HG03565 (cell line): ENCODE measurements around the gene NINJ1.
A peak's percentile ranks its signal among the peaks of the same experiment; 100 is the strongest.

ENCODE experiments used
- ATAC-seq: cut with Tn5 transposase; IDR thresholded peaks from one replicate; pipeline ENCODE4 v1.9.1; 2021; ENCODE audit warnings: mild to moderate bottlenecking, moderate library complexity; ENCODE audit not compliant: unreplicated experiment

Gene NINJ1, protein sequence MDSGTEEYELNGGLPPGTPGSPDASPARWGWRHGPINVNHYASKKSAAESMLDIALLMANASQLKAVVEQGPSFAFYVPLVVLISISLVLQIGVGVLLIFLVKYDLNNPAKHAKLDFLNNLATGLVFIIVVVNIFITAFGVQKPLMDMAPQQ

DNA sequence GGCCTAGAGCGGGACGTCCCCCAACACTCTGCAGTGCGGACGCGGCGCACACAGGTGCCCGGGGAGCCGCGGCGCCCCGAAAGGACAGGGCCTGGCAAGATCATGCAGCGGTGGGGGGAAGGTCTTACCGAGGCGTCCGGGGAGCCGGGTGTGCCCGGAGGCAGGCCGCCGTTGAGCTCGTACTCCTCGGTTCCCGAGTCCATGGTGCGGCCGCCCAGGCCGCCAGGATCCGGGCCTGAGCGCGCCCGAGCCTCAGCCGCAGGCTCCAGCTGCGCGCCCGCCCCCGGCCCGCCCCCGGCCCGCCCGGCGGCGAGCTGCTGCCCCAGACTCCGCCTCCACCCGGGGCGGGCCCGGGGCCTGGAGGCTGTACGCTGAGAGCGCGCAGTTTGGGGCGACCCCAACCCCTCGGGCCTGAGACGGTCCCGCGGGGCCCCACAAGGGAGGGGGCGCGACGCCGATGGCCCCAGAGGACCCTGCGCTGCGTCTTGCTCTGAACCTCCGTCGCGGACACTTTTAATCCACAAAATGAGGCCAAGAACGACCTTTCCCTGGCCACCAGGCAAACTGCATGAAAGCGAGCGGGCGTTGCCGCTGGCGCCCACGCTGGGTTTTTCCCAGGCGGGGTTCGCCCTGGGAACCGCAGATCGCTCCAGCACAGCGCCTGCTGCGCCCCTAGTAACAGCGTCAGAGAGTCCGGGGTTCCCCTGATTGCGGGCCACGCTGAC, at the start of gene NINJ1:
TSS of gene NINJ1 (minus strand) at position 237 of the 725 bp plus-strand sequence. CDS start at position 203, 34 bp downstream.
- peak; percentile 51 for ATAC-seq

DNA sequence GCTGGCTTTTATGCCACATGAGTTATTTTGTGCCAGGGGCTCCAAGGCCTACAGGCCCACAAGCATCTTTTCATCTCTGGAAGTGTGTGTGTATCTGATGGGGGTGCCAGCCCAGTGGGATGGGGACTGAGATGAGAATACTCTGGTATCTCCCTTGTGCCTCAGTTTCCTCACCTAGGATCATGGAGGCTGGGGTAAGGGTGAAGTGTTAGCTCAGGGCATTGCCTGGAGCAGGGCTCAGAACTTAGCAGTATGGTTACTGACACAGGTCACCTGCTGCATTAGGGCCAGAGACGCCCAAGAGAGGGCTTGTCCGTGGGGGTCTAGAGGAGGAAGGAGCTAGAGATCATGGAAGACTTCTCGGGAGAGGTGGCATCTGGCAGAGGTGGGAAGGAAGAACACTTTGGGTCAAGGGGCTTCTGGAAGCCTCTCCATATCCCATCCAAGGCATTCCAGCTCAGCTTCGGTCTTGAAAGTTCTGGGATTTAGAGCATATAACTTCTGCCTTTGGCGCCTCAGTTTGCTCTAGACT, 49.1 kb upstream of the NINJ1 start:
- ATAC-seq: no peak

DNA sequence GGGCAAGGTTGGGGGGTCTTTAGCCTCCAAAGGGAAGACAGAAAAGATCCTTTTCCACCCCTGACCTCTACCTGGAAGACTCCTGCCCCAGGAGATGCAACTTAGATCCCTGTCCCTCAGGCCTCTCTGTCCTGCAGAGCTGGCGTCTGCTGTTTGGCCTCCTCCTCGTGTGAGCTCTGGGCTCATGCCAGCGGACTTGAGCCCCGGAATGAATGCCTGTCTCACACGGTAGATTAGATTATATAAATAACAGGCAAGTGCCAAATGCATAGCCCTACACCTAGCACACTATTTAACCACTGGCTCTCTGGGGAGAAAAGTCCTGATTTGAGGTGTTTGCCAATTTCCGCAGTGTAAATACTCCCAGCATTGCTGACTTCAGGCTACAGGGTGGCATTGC, 48.5 kb upstream of the NINJ1 start:
- ATAC-seq: no peak

DNA sequence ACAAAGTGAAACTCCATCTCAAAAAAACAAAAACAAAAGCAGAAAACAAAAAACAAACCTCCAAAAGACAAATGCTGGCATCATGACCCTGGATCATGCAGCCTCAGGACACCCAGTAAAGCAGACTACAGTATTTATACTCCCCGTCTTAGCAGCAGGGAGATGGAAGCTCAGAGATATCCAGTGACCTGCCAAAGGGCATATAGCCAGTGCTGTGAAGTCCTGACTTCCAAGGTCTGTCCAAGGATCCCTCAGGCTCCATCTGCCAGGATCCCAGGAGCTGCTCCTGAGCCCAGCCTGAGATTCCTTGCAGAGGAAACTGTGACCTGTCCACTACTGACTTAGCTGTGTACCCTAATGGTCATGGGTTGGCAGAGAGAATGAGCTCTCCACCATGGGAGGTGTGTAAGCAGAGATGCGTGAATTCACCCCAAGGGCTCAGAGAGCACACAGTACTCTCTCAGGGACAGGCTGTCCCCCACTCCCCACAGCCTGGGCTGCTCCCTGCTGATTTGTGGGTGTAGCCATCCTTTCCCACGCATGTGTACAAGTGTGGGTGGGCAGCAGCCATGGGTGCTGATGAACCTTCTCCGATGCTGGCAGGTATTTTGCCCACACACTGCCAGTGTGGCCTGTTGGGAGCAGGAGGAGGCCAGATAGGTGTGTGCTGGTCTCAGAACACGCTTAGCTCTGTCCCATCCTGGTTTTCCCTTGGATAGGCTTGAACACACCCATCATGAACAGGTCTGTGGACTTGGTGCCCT, 47.8 kb upstream of the NINJ1 start:
- ATAC-seq: no peak

DNA sequence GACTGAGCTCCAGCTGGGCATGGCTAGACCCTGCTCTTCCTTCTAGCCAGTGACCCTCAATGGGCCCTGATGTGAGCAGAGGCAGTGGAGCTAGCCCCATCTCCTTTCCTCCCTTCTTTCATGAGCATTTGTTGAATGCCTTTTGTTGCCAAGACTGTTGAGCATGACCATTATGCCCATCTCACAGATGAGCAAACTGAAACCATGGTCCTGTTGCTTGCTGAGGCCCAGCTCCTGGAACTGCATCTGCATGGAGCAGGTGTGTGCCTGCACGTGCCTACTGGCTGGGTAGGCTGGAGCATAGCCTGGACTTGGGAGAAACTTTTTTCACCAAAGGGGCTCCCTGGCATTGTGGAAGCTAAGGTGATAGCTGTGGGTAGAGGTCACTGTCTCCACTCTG, 46.9 kb upstream of the NINJ1 start:
- no peak for ATAC-seq

DNA sequence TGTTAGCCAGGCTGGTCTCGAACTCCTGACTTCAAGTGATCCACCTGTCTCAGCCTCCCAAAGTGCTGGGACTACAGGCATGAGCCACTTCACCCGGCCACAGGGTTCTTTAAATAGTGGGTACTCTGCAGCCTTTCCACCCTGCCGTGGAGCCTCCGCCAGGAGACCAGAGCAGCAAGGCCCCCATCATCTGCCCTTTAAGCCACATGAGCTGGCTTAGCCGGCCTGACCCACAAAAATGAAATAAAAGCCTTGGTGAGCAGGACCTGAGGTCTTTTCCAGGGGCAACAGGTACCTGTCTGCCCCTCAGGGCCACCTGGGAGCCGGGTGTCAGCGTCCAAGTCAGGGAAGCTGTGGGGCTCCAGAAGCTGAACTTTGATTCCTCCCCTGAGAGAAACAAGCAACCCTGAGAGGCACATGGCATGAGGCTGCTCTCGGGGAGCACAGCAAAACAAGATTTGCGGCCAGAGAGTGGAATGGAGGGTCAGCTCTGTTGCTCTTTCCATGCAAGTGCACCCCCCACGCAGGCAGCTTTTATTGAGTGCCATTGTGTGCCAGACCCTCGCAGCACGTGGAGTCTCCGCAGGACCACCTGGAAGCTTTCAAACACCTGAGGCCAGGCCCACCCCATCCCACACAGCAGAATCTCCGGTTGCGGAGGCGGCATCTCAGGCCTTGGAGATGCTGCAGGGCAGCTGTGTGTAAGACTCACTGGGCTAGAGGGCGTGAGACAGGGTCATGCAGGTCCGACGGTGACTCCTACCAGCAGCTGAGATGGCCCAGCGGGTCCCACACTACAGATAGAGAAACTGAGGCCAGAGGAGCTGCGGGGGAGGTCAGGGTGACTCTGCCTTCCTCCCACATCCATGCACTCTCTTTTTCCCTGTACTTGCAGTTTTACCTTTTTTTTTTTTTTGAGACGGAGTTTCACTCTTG, 45.1 kb upstream of the NINJ1 start:
- ATAC-seq: no peak

DNA sequence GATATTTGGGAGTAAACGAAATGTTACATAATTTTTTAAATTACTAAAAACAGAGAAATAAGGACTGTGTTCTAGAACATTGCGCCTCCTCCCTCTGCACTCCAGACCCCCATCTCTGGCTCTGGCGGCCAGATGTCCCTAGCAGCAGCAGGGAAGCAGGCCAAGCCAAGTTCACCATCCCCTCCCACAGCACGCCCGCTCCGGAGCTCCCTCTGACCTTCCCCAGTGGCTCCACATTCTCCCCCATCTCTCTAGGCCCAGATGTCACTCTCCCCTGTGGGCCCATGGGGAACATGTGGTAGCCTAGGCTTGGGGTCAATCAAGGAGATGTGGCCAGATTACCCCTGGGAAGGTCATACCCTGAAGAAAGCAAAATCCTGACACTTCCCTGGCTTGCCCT, 43.6 kb upstream of the NINJ1 start:
- no peak for ATAC-seq

DNA sequence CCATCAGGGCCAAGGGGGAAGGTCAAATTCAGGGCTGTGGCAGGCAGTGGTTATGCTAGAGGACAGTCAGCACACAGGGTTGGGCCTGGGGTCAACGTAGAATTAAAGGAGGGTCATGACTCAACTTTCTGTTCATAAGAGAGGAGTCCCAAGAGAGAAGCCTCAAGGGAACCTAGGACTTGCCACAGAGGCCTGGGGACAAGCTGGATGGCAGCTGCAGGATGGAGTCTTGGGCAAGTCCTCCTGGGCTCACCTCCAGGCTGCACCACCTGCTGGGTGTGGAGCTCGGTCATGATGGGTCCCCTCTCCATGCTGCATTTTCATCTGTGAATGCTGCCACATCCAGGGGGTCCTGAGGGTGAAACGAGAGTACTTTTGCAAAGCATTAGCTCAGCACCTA, 40.9 kb upstream of the NINJ1 start:
- no peak for ATAC-seq

DNA sequence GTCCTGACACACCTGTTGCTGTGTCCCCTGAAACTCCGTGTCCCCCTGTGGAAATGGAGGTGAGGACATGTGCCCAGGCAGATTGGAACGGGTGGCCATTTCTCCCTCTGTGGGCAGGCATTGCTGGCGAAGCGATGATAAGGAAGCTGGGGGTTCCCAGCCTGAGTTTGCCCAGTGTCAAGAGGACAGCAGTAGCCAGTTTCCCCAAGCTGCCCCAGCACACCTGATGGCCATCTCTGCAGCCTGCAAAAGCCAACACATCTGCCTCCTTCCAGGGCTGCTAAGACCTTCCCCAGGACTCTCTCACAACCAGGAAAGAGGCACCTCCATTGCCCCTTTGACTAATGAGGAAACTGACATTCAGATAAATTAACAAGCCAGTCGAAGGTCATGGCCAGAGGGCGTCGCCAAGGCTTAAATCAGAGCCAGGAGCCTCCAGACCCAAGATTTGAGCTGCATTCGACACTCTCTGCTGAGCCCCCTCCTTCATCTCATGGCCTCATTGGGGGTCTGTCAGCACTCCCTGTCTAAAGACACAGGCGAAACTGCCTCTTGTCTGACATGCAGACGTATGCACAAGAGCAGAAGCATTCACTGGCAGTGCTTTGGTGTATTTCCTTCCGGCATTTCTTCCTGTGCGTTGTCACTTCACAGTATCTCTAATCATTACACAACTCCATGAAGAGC, 39.5 kb upstream of the NINJ1 start:
- ATAC-seq: no peak

DNA sequence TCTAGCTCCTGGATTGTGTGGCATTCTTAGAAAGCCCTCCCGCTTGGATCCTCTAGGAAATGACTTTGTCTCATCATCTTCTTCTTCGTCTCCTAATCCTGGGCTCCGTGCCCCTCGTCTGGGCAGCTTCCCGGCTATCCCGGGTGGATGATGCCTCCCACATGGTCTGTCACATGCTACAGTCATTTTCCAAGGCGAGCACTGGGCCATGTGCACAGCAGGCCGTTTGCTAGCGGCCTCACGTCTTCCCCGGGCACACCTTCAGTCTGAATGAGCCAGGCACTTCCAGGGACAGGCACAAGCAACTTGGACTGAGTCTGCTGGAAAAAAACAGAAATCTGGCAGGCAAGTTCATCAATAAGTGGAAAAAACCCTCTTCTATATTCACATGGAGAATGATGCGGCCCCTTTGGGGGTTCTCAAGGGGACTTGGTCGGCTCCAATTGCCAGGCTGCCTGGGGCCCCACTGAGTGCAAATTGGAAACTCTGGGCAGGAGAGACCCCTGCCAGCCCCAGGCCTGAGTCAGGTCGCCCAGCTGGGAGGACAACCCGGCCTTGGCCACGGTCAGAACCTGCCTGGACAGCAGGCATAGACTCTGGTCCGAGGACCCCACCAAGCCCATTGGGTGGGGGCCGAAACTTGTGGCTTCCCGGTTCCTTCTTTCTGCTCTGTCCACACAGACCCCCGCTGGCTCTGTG, 38.8 kb upstream of the NINJ1 start:
- no peak for ATAC-seq

DNA sequence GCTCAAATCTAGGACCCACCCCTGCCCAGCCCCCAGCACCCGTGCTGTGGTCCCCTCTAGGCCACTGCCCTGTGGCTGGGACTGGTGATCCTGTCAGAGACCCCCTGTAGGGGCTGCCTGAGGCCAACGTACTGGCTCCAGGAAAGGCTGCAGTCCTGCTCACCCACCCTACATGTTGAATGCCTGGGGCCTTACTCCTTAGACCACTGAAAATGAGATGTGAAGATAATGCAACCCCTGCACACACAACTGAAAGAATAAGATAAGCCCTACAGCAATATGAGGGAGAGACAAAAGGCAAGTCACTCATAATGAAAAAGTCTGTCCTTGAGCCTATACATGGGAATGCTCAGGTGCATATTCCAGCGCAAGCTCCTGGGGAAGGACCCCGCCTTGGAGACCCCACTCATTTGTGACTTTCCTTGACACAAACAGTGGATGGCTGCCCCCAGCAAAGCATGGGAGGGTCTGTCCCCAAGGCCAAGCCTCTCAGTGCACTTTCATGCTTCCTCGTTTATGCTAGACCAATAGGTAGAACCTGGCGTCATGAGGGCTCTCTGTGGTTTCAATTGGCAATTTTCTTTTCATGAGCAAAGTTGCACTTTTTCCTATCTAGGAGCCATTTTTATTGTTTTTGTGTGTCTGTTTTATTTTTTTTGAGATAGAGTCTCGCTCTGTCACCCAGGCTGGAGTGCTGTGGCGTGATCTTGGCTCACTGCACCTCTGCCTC, 37.4 kb upstream of the NINJ1 start:
- ATAC-seq: no peak

DNA sequence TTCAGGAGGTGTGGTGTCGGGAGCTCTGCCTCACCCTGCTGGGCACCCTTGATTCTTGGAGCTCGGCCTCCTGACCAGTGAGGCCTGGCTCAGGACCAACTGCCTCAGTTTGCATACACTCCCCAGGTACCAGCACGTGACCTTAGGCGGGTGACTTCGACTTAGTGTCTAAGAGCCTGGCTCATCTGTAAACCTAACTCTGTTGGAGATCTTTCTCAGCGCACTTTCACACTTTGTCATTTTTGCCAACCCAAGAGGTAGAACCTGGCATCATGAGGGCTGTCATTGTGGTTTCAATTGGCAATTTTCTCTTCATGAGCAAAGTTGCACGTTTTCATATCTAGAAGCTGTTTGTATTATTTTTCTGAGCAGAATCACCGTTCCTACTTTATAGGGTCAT, 36.5 kb upstream of the NINJ1 start:
- ATAC-seq: no peak

DNA sequence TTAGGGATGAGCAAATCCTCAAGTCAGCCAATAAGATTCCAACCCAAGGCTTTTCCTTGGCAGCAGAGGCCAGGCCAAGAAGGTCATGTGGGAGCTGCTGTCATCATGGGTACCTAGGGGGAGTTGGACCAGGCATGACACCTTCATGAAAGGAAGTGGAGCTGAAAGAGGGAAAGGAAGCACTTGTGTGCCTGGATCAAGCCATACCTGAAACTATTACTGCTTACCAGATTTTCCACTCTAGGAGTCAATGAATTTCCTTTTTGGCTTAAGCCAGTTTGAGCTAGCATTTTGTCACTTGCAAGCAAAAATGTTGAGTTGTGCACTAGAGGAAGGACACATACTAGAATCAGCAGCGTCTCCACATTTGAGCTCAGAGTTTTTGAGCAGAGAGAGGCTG, 35.4 kb upstream of the NINJ1 start:
- no peak for ATAC-seq

DNA sequence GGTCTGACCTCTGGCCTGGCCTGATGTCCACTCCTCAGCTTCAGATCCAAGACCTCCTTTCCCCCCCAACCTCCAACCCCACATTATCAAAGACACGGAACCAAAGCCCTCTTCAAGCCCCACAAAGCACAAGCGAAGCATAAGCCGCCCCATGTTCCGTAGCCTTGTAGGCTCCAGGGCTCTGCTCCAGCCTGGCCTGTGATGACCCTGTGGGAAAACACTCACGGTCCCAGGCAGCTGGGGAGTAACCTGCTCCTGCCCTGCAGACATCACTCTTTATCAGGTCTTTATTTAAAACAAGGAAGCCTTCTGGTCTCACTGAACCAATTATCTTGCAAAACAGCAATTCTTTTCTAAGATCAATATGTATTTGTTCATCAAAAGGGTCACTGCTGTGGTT, 34.5 kb upstream of the NINJ1 start:
- ATAC-seq: no peak

DNA sequence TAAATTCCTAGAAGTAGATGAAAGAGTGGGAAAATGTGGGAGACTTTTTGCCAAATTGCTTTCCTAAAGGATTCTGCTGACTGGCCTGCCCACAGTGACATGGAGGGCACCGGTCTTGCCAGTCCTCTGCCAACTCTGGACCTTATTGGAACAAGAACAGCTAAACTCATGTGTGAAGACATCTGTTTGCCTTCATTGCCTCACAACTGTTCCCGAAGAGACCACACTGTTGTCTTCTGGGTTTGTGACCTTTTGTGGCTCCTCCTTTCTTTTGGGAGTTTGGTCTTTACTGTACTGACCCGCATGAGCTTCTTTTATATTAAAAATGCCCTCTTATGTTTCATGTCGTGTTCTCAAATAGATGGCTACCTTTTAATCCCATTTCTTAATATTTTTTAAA, 33.8 kb upstream of the NINJ1 start:
- ATAC-seq: no peak

DNA sequence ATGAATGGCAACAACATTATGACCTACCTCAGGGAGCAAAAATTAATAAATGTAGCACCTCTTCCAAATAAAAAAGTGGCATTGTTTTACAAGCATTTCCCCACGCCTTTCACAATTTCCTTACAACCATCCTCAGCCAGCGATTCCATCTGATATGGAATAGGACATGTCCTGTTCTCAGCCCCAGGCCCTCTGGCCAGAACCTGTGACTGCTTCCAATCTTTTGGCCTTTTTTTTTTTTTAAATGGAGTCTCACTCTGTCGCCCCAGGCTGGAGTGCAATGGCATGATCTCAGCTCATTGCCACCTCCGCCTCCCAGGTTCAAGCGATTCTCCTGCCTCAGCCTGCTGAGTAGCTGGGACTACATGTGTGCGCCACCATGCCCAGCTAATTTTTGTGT, 33.1 kb upstream of the NINJ1 start:
- ATAC-seq: no peak

DNA sequence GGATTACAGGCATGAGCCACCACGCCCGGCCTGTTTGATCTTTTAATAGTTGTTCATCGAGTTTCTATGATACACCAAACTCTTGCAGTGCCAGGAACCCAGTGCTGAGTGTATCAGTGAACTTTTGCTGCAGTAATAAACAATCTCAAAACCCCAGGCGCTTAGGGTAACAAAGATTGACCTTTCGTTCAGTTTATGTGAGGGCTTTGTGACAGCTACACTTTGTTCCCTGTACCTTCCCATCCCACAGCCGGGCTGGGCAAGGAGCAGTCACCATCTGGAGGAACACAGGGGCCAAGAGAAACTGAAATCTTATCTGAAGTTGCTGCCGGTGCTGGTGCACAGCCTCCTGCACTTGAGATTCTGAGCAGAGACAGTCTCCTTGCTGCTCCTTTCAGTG, 32.6 kb upstream of the NINJ1 start:
- ATAC-seq: no peak

DNA sequence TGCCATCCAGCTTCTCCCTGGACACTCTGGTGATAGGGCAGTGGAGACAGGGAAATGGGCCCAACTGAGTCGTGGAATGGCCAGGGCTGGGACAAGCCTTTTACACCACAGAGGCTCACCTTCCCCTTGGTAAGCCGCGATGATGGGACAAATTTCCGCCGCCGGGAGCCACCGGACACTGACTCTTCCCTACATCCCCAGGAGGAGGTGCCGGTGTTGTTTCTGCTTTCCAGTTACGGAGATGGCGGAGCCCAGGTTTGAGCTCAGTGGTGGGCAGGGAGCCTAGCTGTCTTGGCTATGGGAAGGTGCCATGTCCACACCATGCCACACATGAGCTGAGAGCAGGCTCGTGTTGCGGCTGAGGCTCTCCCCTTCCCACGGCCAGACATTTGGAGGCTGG, 30.0 kb upstream of the NINJ1 start:
- no peak for ATAC-seq
